Measurements from ENCODE around the gene ACAD9.

The ACAD9 gene

DNA sequence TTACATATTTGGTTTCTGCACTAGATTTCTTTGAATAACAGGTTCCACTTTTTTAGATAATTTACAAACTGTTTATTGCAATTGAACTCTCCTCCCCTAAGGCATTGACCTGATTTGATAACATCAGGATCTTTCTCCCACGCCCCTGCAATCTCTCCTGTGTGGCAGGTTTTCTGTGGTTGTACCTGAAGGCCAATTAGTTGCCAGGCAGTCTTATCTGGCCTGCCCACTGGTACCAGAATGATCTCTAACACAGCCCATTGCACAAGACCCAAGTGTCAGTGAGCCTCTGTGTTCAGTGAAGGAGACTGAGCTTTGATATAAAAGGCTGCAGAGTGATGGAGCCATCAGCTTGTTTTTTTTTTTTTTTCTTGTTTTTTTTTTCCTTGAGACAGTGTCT lies 3.3 kb downstream of the ACAD9 start:
- TF ChIP-seq, protein P1, sequence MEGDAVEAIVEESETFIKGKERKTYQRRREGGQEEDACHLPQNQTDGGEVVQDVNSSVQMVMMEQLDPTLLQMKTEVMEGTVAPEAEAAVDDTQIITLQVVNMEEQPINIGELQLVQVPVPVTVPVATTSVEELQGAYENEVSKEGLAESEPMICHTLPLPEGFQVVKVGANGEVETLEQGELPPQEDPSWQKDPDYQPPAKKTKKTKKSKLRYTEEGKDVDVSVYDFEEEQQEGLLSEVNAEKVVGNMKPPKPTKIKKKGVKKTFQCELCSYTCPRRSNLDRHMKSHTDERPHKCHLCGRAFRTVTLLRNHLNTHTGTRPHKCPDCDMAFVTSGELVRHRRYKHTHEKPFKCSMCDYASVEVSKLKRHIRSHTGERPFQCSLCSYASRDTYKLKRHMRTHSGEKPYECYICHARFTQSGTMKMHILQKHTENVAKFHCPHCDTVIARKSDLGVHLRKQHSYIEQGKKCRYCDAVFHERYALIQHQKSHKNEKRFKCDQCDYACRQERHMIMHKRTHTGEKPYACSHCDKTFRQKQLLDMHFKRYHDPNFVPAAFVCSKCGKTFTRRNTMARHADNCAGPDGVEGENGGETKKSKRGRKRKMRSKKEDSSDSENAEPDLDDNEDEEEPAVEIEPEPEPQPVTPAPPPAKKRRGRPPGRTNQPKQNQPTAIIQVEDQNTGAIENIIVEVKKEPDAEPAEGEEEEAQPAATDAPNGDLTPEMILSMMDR (IDR thresholded peaks at IDR 0.05; ENCODE audit: extremely low read depth, missing control alignments), result no peak
- no peak for DNase-seq (ENCODE audit: low spot score)

DNA sequence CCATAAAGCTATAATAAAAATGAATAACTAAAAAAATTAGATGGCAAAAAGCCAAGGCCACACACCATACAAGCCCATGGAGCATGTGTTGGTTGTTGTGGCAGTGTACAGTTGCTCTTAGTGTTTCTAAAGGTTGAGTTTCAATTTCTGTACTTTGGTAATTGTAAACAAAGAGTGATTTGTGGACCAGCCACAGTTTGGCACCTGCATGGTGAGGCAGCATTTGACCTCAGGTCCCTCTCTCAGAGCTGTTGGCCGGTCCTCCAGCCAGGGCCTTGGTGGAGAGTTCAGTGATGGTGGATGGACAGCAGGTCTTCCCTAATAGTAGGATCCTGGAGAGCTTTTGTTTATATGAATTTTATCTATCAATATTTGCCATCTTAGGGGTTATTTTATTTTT lies 5.6 kb downstream of the ACAD9 start:
- DNase-seq (ENCODE audit: low spot score), result no peak
- TF ChIP-seq, protein P1 (IDR thresholded peaks at IDR 0.05; ENCODE audit: extremely low read depth, missing control alignments), result no peak

DNA sequence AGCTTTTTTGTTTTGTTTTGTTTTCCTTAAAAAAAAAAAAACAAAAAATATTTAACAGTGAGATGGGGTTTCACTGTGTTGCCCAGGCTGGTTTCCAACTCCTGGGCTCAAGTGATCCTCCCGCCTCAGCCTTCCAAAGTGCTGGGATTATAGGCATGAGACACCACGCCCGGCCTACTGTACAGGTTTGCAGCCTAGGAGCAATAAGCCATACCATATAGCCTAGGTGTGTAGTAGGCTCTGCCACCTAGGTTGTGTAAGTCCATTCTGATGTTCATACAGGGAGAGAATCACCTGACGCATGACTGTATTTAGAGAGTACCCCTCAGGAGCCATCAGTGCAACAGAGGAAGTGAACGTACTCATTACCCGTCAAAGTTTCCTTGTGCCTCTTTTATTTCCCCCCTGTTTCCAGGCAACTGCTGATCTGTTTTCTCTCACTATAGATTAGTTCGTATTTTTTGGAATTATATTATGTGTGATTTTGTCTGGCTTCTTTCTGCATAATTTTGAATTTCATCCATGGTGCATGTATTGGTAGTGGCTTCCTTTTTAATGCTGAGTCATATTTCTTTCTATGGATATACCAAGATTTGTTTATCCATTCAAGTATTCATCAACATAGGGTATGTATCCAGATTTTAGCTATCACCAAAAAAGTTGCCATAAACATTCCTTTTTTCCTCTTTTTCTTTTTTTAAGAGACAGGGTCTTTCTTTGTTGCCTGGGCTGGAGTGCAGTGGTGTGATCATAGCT lies 9.9 kb downstream of the ACAD9 start:
- DNase-seq (ENCODE audit: low spot score), result no peak
- TF ChIP-seq, protein P1 (IDR thresholded peaks at IDR 0.05; ENCODE audit: extremely low read depth, missing control alignments), result no peak

DNA sequence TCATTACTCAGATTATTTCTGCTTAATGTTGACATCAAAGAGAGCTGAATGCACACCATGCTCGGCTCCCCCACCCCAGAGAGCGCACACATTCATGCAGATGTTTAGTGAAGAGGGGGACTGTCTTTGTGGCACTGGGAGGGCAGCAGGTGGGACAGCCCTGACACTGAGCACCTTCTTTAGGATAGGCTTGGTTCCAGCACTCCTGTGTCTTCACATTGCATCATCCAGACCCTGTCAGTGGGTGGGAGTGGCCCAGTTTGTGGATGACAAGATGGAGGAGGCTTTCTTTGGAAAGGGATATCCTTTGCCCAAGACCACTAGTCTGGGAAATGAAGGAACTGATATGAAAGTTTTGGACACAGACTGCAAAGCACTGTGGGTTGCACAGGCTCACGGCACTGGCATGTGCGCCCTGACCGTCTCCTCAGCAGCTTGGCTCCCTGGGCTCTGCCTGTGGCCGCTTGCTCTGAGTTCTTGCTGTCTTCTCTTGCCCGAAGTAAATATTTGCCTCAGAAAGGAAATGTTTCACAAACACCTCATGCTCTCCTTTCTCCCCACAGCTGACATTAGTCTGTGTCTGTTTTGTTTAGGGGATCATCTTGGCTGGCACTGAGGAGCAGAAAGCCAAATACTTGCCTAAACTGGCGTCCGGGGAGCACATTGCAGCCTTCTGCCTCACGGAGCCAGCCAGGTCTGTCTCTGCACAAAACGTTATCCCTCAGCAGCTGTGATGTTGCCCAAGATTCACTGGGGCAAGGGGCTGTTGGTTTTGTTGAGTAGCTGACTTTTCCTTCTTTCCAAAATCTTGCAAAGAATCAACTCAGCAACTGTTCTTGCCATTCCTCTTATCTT lies 16.6 kb downstream of the ACAD9 start:
- no peak for DNase-seq (ENCODE audit: low spot score)
- TF ChIP-seq, protein P1 (IDR thresholded peaks at IDR 0.05; ENCODE audit: extremely low read depth, missing control alignments), result no peak

DNA sequence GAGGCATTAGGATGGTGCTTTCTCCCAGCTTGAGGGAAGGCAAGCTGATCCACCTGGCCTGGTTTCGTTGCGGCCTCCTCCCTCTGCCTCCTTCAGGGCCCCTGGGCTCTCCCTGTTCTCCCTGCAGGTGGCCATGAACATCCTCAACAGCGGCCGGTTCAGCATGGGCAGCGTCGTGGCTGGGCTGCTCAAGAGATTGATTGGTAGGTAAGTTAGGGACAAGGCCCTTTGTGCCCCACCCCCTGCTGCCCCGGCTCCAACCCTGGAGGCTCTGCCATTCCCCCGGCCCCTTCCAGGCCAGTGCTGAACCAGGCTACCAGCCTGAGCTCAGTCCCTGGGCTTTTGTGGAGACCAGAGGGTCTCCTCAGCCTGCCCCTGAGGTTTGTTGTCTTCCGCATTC lies 23.0 kb downstream of the ACAD9 start:
- no peak for DNase-seq (ENCODE audit: low spot score)
- TF ChIP-seq, protein P1 (IDR thresholded peaks at IDR 0.05; ENCODE audit: extremely low read depth, missing control alignments), result no peak

DNA sequence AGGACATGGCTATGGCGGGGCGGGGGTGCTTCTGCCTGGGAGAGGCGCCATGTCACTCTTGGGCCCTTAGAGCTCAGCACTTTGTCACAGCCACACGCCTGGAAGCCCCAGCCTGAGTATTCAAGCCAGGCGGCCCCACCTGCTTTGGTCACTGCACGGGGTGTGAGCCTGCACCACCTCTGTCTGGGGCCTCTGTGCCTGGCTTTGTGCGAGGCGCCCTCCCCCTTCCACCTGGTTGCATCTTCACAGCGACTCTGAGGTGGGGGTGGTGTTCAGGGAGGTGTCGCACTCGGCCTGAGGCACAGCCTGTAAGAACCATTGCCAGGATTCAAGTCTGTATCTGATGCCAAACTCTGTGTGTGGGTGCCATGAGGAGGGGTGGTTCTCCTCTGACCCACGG lies 24.1 kb downstream of the ACAD9 start:
- no peak for DNase-seq (ENCODE audit: low spot score)
- TF ChIP-seq, protein P1 (IDR thresholded peaks at IDR 0.05; ENCODE audit: extremely low read depth, missing control alignments), result no peak
